Left lobe of liver (tissue), 2 donors: Measurements from ENCODE around the gene WIZ. TPM values are rescaled to one million over a fixed set of nuclear protein-coding genes. Genes with fewer than 3 reads are reported as not detected.
A peak's percentile ranks its signal among the peaks of the same experiment; 100 is the strongest.
"Not testable (repeated sequence)": the region's sequence is repeated elsewhere in the genome, so short reads cannot be mapped to it uniquely, and the experiment has no call there.

Experiments
- ATAC-seq: fragments of 200-7000 bp; cut with Tn5 transposase; one replicate; pipeline ENCODE4 v1.9.1; 2020; ENCODE audit warnings: mild to moderate bottlenecking, moderate library complexity
- DNase-seq: peaks from one replicate; pipeline ENCODE4 v3.0.0-alpha.2; 2020; ENCODE audit warnings: low spot score
- total RNA-seq: library from RNA; stranded (reverse); gene quantifications from one replicate; pipeline ENCODE4 v1.2.1, GENCODE V29; 2021
- donor health status: DM: no; HTN: no; CAD: no; lungs with moderate emphysema.
- donor health status: DM: no; HTN: yes; CAD: no.

The WIZ gene, protein sequence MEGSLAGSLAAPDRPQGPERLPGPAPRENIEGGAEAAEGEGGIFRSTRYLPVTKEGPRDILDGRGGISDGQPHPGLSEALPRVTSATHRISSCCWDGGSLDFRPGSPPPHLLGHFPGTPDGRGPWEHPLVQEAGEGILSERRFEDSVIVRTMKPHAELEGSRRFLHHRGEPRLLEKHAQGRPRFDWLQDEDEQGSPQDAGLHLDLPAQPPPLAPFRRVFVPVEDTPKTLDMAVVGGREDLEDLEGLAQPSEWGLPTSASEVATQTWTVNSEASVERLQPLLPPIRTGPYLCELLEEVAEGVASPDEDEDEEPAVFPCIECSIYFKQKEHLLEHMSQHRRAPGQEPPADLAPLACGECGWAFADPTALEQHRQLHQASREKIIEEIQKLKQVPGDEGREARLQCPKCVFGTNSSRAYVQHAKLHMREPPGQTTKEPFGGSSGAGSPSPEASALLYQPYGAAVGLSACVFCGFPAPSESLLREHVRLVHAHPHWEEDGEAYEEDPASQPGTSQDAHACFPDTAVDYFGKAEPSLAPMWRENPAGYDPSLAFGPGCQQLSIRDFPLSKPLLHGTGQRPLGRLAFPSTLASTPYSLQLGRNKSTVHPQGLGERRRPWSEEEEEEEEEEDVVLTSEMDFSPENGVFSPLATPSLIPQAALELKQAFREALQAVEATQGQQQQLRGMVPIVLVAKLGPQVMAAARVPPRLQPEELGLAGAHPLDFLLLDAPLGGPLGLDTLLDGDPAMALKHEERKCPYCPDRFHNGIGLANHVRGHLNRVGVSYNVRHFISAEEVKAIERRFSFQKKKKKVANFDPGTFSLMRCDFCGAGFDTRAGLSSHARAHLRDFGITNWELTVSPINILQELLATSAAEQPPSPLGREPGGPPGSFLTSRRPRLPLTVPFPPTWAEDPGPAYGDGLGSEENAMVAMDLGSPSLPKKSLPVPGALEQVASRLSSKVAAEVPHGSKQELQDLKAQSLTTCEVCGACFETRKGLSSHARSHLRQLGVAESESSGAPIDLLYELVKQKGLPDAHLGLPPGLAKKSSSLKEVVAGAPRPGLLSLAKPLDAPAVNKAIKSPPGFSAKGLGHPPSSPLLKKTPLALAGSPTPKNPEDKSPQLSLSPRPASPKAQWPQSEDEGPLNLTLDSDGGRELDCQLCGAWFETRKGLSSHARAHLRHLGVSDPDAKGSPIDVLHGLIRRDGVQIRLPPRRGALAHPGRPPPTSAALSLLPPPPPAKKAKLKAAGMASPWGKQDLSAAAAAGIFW (N-terminal part only)
- total RNA-seq, result 18.7 TPM

DNA sequence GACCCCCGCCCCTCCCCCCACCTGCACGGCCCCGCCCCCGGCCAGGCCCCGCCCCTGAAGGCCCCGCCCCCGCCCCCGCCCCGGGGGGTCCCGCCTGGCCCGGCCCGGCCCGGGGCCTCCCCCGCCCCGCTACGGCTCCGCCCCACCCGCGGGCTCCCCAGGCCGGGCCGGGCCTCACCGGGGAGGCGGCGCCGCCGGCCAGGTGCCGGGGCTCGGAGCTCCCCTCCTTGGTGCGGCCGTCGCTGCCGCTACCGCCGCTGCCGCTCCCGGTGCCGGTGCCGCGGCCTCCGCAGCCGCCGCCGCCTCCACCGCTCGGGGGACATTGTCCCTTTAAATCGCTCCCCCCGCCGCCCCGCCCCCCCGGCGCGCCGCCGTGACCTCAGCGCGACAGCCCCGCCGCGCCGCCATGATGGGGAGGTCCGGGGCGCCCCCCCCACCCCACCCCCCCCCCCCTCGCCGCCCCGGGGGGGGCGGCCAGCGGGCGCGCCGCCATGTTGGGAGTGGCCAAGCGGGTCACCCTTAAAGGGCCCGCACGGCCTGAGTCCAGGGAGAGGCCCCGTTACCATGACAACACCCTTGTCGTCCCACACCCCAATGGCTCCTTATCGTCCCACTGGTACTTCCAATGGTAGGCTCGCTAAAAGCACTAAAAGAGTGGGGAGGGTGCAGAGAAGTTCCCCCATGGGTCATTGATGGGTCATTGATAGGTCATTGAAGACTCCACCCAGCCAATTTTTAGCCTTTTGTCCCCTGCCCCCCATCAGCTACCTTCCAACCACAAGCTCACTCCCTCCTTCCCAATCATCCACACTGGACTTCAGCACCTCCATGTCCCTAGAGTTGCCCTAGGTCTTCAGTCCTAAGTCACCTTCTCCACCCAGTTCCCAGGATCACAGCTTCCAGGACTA is at the start of gene WIZ:
Gene WIZ, minus strand, starts transcription at position 337 of the 908 bp plus-strand sequence. CDS start 1,649 bp downstream, outside the sequence.
- peak; percentile 82 for DNase-seq
- ATAC-seq, result peak; percentile 28

DNA sequence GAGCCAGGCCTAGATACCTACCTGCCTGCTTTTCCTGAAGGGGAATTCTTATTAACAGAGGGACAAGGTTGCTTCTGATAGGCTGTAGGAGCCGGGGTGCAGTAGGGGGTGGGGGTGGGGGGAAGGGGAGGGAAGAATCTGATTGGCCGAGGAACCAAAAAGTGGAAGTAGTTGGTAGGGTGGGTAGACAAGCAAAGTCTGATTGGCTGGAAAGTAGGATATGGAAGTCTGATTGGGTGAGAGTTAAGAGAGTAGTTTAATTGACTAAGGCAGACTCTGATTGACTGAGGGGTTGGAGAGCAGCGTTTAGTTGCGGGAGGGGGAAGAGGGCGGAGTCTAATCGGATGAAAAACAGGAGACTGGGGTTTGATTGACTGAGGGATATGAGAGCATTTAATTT is 49.2 kb upstream of the WIZ start:
- DNase-seq, result peak; percentile 82
- ATAC-seq, result peak; percentile 91

DNA sequence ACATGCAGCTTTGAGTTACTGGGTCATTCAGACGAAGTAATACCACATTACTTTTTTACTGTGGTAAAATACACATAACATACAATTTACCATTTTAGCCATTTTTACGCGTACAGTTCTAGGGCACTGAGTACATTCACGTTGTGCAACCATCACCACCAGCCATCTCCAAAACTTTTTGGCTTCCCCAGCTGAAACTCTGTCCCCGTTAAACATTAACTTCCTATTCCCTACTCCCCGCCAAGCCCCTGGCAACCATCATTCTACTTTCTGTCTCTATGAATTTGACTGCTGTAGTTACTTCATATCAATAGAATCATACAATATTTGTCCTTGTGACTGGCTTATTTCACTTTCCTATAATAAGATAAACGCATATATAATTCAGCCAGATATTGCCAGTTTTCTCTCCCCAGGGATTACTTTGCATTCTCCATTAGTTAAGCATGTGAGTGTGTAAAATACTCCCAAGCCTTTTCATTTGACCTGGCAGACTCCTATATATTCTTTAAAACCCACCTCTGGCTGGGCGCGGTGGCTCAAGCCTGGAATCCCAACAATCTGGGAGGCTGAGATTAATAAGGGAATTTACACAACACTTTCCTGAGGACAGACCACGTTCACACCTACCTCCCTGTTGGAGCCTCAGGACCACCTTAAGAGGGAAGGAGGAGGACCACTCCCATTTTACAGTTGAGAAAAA is 48.6 kb upstream of the WIZ start:
- ATAC-seq, result peak; percentile 68
- peak; percentile 80 for DNase-seq

DNA sequence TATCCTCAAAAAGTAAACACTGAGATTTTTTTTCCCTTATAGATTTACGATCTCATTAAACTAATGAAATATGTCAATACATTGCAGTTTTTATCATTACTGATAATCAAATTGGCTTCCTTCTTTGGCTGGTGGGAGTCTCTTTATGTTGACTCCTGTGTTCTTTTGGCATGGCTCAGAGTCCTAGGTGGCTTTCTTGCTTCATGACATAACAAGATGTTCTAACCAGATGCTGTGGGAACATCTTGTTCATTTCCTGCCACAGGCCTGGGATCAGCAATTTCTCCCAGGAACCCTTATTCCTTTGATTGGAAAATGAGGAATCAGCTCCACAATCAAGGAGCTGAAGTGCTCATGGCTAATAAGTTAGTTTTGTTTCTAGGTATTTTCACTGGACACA is 45.4 kb upstream of the WIZ start:
- no peak for ATAC-seq
- DNase-seq, result no peak

DNA sequence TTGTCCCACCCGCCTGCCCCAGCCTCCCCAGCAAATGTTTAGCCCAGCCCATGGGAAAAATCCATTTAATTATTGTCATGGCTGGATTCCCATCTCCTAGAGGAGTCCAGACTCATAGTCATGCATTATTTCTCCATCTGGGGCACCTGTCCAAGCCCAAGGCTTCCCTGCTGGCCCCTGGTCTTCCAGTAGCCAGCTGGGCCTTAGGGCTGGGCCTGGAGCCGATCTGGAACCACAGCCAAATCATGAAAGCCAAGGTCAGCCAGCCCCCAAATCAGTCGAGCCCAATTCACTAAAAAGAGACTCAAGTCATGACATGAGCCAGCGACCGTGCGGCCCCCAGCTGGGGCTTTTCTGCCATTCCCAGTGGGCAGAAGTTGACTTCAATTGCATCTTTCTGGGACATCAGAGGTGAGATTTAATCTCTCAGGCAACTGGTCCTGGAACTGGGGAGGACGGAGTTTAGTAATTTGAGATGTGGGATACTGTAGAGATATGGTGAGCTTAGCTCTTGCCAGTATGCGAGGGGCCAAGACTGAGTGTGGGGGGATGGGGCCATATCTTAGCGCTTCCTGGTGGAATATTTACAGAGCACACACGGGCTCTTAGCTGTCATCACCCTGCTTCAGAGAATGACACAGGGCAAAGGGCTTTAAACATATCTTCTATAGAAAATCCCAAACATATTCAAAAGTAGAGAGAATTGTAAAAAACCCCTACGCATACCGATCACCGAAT is 38.9 kb upstream of the WIZ start:
- ATAC-seq (no peak), DNase-seq (no peak)

DNA sequence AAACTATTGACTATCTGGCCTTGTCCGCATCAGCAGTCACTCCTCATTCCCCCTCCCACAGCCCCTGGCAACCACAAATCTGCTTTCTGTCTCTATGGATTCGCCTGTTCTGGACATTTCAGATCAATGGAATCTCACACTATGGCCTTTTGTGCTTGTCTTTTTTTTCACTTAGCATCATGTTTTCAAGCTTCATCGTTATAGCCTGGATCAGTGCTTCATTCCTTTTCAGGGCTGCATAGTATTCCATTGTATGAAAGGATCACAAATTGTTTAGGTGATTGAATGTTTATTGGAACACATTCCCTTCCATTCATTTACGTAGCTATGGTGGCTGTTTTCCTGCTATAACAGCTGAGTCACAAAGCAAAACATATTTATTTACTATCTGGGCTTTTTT is 37.3 kb upstream of the WIZ start:
- ATAC-seq, result no peak
- no peak for DNase-seq

DNA sequence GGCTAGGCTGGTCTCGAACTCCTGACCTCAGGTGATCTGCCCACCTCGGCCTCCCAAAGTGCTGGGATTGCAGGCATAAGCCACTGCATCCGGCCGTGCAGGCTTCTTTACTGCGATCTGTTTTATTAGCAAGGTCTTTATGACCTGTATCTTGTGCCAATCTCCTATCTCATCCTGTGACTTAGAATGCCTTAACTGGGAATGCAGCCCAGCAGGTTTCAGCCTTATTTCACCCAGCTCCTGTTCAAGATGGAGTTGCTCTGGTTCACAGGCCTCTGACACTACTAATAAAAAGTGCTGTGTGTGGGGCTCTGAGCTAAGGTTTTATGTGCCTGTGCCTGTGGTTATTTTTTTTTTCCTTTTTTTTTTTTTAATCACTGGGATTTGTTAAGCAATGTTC is 36.0 kb upstream of the WIZ start:
- not testable (repeated sequence) for ATAC-seq, DNase-seq

DNA sequence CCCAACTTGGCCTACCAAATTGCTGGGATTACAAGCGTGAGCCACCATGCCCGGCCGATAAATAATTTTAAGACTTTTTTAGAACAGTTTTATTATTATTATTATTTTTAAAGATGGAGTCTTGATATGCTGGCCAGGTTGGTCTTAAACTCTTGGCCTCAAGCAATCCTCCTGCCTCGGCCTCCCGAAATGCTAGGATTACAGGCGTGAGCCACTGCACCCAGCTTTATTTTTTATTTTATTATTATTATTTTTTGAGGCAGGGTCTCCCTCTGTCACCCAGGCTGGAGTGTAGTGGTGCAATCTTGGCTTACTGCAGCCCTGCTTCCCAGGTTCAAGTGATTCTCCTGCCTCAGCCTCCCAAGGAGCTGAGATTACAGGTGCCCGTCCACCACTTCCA is 31.2 kb upstream of the WIZ start:
- not testable (repeated sequence) for DNase-seq, ATAC-seq

DNA sequence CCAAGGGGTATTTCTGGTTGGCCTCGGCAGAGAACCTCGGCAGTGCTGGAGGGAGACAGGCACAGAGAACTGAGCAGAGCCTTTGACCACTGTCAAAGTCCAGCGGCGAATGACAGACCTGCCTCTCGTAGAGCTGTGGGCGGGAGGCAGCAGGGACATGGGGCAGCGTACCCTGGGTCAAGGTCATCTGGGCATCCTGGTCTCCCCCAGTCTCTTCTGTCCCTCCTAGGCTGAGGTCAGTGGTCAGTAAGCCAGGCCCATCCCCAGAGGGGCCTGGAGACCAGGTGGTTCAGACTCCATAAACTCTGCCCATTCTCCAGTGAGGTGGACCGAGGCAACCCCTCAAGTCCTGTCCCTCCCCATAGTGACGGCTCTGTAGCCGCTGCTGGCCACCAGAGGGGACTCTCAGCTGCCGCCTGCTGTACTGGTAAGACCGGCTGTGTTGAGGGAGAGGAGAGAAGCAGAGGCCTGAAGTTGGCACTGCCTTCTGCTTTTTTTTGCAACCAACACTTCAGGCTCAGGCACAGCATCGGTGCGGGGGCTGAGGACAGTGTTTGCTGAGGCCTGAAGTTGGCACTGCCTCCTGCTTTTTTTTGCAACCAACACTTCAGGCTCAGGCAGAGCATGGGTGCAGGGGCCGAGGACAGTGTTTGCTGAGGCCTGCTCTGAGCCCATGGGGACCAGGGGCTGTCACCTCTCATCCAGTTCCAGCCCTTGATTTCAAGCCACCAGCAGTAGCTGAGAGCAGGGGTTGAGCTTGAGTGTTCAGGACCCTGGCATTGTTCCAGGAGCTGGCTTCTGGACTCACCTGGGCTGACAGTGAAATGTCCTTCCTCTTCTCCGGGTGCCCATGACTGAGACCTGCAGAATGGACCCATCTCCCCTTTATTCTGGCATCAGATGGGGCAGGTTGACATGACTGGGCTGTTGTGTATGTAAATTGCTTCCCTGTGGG is 29.9 kb upstream of the WIZ start, which contains the start of gene PGLYRP2:
Gene PGLYRP2, minus strand, starts transcription at position 111 of the 955 bp plus-strand sequence. CDS start 130 bp downstream, outside the sequence.
- DNase-seq (peak; percentile 88), ATAC-seq (peak; percentile 83)

DNA sequence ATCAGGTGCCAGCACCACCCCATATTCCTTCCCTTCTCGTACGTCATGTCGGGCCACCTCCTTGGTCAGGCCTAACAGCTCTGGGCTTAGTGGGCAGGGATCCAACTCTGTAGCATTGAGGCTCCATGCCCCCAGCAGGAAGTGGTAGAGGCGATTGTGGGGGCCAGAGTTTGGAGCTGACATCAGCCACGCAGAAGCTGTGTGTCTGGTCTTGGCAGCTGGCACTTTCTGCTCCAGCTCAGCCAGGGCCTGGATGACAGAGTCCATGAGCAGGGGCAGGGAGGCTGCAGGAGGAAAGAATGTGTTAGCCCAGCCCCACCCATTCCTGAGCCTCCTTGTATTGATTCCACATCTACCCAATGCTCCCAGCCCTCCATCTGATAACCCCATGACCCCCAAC is 26.6 kb upstream of the WIZ start:
- DNase-seq, result no peak

DNA sequence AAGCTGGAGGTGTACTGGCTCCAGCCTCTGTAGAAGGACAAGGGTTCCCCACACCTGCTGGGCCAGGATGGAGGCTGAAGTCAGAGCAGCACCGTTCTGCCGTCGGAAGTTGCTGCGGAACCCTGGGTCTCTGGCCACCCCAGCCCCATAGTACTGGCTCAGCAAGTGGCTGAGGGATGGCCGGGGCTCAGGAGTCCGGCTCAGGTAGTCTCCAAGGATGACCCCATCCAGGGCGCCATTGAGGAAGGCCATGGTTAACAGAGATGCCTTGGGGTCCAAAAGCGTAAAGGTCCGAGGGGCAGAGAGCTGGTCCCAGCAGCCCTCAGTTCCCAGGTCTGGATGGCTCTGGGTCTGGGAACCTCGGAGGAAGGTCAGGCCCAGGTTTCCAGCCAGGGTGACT is 25.9 kb upstream of the WIZ start:
- ATAC-seq (no peak), DNase-seq (no peak)

More for the DNA sequence above, 26.6 kb upstream of the WIZ start:
- no peak for ATAC-seq

DNA sequence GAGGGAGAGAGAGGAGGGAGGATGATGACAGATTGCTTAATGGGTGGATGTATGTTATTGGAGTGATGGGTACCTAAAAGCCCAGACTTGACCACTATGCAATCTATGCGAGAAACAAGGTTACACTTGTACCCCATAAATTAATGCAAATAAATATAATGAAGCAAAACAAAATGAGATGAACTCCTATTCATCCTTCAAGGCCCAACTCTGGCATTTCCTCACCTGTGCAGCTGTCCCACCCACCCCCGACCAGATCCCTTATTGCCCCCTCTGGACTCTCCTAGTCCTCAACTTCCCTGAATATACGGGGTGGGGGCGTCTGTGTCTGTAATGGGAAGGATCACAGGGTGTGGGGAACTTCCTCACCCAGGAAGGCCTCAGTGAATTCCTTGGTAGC is 25.4 kb upstream of the WIZ start:
- DNase-seq, result no peak
- no peak for ATAC-seq

DNA sequence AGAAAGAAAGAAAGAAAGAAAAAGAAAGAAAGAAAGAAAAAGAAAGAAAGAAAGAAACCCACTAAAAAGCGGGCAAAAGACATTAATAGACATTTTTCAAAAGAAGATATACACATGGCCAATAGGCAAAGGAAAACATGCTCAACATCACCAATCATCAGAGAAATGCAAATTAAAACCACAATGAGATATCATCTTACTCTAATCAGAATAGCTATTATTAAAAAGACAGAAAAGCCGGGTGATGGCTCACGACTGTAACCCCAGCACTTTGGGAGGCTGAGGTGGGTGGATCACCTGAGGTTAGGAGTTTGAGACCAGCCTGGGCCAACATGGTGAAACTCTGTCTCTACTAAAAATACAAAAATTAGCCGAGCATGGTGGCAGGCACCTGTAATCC is 24.1 kb upstream of the WIZ start:
- DNase-seq, result not testable (repeated sequence)

DNA sequence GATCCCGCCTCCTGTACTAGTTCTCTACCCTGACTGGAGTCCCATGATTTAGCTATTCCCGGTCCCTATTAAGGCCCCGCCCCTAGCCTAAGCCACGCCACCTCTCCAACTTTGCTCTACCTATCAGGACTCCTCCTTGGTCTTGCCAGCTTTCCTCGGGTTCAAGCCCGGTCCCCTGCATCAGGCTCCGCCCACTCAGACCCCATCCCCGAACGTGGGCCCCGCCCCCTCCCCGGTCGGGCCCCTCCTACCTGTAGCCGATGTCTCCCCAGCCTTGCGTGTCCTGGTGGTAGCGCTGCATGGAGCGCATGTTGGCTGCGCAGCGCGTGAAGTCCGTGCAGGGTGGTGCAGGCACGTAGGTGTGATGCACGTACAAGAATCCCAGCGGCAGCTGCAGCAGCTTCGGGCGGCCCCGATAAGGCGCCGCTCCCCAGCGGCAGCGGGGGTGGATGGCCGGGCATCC is 21.9 kb upstream of the WIZ start:
- DNase-seq (no peak), ATAC-seq (no peak)

More for the DNA sequence above, 24.1 kb upstream of the WIZ start:
- not testable (repeated sequence) for ATAC-seq

DNA sequence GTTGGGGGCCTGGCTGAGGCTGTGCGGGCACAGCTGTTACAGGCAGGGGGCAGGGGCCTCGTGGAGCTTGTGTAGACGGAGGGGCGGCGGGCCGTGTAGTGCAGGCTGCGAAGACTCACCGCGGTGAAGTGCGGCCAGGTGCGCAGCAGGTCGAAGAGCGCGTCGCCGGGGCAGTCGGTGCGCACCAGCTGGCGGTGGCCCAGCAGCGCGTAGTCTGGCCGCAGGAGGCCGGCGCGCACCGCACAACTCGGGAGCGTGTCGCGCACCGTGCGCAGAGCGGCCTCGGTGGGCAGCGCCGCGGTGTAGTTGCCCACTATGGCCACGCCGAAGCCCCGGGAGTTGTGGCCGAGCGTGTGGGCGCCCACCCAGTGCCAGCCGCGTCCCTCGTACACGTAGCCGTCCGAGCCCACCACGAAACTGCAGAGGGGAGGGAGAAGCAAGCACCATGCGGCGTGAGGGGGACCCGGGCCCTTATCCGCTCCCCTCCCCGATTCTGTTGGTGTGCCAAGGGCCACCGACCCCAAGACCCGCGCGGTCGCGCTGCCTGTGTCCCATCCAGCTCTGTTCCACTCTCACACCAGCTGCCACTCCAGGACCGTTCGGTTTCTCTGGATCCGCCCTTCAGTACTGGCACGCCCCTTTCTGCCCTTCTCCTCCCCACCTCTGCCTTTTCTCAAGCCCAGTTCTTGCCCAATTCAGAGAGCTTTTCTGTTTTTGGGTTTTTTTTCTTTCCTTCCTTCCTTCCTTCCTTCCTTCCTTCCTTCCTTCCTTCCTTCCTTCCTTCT is 19.9 kb upstream of the WIZ start:
- DNase-seq (no peak), ATAC-seq (peak; percentile 22)
